Measurements from ENCODE around the gene DOK6.

- TF ChIP-seq, protein P1, sequence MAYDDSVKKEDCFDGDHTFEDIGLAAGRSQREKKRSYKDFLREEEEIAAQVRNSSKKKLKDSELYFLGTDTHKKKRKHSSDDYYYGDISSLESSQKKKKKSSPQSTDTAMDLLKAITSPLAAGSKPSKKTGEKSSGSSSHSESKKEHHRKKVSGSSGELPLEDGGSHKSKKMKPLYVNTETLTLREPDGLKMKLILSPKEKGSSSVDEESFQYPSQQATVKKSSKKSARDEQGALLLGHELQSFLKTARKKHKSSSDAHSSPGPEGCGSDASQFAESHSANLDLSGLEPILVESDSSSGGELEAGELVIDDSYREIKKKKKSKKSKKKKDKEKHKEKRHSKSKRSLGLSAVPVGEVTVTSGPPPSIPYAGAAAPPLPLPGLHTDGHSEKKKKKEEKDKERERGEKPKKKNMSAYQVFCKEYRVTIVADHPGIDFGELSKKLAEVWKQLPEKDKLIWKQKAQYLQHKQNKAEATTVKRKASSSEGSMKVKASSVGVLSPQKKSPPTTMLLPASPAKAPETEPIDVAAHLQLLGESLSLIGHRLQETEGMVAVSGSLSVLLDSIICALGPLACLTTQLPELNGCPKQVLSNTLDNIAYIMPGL (CRISPR knock-in tag; IDR thresholded peaks at IDR 0.05) = no peak
- TF ChIP-seq, protein P2, sequence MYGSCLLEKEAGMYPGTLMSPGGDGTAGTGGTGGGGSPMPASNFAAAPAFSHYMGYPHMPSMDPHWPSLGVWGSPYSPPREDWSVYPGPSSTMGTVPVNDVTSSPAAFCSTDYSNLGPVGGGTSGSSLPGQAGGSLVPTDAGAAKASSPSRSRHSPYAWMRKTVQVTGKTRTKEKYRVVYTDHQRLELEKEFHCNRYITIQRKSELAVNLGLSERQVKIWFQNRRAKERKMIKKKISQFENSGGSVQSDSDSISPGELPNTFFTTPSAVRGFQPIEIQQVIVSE (CRISPR knock-in tag; IDR thresholded peaks at IDR 0.05; ENCODE audit: borderline replicate concordance) = no peak
- TF ChIP-seq NR3C1 (CRISPR knock-in tag; conservative IDR thresholded peaks at IDR 0.05; ENCODE audit: low read depth) = no peak
- no peak for TF ChIP-seq NFATC4 (CRISPR knock-in tag; IDR thresholded peaks at IDR 0.05)
- TF ChIP-seq, protein P3, sequence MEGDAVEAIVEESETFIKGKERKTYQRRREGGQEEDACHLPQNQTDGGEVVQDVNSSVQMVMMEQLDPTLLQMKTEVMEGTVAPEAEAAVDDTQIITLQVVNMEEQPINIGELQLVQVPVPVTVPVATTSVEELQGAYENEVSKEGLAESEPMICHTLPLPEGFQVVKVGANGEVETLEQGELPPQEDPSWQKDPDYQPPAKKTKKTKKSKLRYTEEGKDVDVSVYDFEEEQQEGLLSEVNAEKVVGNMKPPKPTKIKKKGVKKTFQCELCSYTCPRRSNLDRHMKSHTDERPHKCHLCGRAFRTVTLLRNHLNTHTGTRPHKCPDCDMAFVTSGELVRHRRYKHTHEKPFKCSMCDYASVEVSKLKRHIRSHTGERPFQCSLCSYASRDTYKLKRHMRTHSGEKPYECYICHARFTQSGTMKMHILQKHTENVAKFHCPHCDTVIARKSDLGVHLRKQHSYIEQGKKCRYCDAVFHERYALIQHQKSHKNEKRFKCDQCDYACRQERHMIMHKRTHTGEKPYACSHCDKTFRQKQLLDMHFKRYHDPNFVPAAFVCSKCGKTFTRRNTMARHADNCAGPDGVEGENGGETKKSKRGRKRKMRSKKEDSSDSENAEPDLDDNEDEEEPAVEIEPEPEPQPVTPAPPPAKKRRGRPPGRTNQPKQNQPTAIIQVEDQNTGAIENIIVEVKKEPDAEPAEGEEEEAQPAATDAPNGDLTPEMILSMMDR (IDR thresholded peaks at IDR 0.05) = no peak
- no peak for TF ChIP-seq TEAD4 (CRISPR knock-in tag; IDR thresholded peaks at IDR 0.05)
- no peak for TF ChIP-seq USF2 (CRISPR knock-in tag; IDR thresholded peaks at IDR 0.05)
- TF ChIP-seq ETV6 (CRISPR knock-in tag; IDR thresholded peaks at IDR 0.05) = no peak
These were observed 156.6 kb downstream of the DOK6 start for GRCh38 chr18:69557282-69557681.

All from WTC11 (cell line).